NB4 (cell line): Measurements from ENCODE around the gene CREB3L1.

ENCODE experiments used
- DNase-seq: peaks from one replicate; pipeline ENCODE4 v3.0.0; 2010; ENCODE audit warnings: low read depth
- H3K4me3 ChIP-seq: one replicate; pipeline ENCODE4 v1.5.1; 2011; ENCODE audit warnings: mild to moderate bottlenecking, low read depth, low read length, moderate library complexity
- MYC ChIP-seq: IDR thresholded peaks from 2 replicates; pipeline ENCODE4 v1.6.1; 2011; ENCODE audit warnings: low read depth, low read length
- POLR2A ChIP-seq: IDR thresholded peaks from 2 replicates; pipeline ENCODE4 v1.6.1; 2011; ENCODE audit warnings: mild to moderate bottlenecking; ENCODE audit not compliant: insufficient read length; ENCODE audit errors: extremely low read depth
- TF ChIP-seq, protein P1 (sequence below): IDR thresholded peaks from 2 replicates; pipeline ENCODE4 v1.6.1; 2011; ENCODE audit warnings: low read depth, low read length
- TF ChIP-seq, protein P2 (sequence below): IDR thresholded peaks from one replicate; pipeline ENCODE4 v1.5.1; 2012; ENCODE audit warnings: low read depth, low read length

Gene CREB3L1

DNA sequence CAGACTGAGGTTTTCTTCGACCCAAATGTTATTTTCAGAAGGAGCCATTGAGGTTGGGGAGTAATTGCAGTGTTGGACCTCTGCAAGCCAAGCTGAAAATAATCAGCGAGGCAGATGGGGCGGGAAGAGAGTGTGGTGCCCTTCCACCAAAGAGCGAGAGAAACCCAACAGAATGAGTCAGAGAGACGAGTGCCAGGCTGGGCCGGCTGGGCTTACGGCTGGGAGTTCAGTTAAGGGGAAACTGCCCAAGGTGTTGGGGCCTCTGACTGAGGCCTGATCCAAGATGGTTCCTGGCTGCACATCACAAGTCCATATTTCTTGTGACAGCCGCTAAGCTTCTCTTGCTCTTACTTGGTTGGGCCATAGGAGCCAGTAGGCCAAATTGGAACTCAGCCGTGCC is 30.4 kb upstream of the CREB3L1 start:
- TF ChIP-seq, protein P1, sequence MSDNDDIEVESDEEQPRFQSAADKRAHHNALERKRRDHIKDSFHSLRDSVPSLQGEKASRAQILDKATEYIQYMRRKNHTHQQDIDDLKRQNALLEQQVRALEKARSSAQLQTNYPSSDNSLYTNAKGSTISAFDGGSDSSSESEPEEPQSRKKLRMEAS = no peak
- TF ChIP-seq POLR2A (no peak), MYC (no peak)
- TF ChIP-seq, protein P2, sequence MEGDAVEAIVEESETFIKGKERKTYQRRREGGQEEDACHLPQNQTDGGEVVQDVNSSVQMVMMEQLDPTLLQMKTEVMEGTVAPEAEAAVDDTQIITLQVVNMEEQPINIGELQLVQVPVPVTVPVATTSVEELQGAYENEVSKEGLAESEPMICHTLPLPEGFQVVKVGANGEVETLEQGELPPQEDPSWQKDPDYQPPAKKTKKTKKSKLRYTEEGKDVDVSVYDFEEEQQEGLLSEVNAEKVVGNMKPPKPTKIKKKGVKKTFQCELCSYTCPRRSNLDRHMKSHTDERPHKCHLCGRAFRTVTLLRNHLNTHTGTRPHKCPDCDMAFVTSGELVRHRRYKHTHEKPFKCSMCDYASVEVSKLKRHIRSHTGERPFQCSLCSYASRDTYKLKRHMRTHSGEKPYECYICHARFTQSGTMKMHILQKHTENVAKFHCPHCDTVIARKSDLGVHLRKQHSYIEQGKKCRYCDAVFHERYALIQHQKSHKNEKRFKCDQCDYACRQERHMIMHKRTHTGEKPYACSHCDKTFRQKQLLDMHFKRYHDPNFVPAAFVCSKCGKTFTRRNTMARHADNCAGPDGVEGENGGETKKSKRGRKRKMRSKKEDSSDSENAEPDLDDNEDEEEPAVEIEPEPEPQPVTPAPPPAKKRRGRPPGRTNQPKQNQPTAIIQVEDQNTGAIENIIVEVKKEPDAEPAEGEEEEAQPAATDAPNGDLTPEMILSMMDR = no peak
- no peak for DNase-seq
- no peak overlapping the region for H3K4me3 ChIP-seq

DNA sequence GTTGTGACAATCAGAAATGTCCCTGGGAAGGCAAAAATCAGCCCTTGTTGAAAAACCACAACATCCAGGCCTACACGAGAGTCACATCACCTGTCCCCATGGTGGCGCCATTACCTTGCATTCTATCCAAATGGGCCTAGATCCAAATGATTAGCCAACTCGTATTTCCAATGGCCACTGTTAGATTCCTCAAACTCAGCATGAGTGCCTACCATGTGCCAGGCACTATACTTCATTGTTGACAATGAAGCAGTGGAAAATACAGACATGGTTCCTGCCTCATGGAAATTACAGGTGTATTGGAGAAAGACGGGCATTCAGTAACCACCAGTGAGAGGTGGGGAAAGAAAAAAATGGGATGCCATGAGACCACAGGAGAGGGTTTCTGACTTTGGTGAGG is 29.8 kb upstream of the CREB3L1 start:
- no peak overlapping the region for H3K4me3 ChIP-seq
- no peak for TF ChIP-seq POLR2A
- TF ChIP-seq, protein P1 = no peak
- TF ChIP-seq, protein P2 = no peak
- no peak for TF ChIP-seq MYC
- DNase-seq = peak; percentile 55

DNA sequence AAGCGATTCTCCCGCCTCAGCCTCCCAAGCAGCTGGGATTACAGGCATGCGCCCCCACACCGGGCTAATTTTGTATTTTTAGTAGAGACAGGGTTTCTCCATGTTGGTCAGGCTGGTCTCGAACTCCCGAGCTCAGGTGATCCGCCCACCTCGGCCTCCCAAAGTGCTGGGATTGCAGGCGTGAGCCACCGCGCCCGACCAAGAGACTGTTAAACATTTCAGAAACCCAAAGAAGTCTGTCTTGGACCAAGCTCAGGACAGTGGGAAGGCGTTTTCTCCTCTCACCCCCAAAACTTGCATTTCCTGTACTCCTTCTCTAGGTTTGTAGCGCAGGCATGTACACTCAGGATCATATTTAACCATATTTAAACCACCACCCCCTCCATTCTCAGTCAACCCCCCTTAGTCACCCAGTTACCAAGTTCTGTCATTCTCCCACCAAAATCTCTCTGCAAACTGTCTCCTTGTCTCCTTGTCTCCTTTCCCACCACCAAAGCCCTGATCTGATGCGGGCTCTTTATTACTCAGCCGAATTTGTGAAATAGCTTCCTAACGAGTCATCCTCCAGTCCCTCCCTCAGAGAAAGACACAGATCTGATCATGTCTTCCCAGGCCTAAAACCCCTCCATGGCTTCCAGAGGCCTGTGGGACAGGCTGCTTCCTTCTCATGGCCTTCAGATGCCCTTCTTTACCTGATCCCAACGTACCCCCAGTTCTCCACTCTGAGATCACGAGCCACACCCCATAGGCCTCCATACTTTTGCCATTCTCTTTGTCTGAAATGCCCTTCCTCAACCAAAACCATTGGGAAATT is 29.0 kb upstream of the CREB3L1 start:
- no peak overlapping the region for H3K4me3 ChIP-seq
- TF ChIP-seq, protein P1 = no peak
- TF ChIP-seq POLR2A (no peak), MYC (no peak)
- TF ChIP-seq, protein P2 = no peak
- peak; percentile 77 for DNase-seq

DNA sequence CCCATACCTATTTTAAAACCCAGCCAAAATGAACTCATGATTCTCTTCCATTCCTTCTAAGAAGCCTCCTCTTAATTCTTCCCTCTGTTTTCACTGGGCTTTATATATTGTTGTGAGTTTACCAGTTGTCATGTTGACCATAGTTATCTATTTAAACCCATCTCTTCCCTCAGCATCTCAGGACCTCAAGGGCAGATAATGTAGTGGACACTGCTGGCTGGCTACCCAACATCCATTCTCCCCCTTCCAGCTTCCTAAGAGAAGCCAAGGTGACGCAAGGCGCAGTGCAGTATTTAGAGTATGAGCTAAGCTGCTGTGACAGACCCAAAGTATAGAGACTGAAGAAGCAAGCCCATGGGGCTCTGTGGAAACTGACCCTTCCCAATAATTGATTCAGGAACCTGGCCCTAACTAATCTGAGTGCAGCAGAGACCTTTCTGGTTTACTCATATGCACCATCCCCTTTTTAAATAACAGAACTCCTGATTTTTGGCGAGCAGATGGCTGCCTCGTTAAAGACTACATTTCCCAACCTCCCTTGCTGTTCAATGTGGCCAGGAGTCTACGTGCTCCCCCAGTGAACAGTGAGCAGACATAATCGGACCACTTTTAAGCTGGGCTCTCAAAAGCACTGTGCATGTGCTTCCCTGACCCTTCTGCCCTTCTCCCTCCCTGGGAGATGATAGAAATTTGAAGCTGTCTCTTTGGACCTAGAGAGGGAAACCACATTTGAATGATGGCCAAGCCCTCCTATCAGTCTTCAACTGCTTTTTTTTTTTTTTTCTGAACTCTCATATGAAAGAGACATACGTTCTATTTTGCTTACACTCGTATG is 28.1 kb upstream of the CREB3L1 start:
- TF ChIP-seq POLR2A = no peak

DNA sequence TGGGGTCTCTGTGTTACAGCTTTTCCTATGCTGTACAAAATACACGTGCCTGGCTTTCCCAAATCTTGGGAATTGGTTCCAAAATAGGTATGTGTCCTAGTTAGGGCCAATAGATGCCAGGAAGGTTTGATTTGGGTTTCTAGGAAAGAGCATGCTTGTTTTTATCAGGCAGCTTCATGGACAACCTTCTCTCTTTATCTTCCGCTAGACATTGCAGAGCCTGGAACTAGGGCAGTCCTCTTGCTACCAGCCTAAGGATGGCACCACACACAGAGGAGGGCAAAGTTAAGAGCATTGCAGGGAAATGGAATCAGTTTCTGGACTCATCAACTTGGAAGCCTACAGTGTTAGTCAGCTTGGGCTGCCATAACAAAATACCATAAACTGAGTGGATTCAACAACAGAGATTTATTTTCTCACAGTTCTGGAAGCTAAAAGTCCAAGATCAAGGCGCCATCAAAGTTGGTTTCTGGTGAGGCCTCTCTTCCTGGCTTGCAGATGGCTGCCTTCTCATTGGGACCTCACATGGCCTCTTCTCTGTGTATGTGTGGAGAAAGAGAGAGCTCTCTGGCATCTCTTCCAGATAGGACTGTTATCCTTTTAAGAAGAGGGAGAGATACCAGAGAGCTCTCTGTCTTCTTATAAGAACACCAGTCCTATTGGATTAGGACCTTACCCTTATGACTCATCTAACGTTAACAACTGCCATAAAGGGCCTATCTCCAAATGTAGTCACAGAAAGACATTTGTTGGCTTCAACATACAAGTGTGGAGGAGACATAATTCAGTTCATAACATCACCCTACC is 27.3 kb upstream of the CREB3L1 start:
- DNase-seq = no peak
- TF ChIP-seq, protein P2 = no peak
- TF ChIP-seq, protein P1 = no peak
- no peak for TF ChIP-seq POLR2A
- TF ChIP-seq MYC = no peak
- H3K4me3 ChIP-seq = no peak overlapping the region

More for the DNA sequence above, 28.1 kb upstream of the CREB3L1 start:
- no peak for DNase-seq
- no peak overlapping the region for H3K4me3 ChIP-seq

DNA sequence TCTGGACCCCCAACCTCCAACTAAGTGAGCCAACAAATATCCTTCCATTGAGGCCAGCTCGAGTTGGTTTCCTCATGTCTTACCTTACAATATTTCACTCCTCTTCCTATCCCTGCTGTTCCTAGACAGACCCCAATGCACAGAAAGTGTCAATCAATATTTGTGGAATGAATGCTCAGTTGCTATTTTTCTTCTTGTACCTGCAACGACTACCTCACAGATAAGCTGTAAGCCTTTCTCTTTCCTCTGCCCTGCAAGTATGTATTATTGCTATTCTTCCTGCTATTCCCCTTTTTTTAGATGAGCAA is 26.8 kb upstream of the CREB3L1 start:
- no peak overlapping the region for H3K4me3 ChIP-seq
- no peak for DNase-seq
- TF ChIP-seq, protein P2 = no peak
- TF ChIP-seq POLR2A (no peak), MYC (no peak)
- TF ChIP-seq, protein P1 = no peak
